Subcutaneous abdominal adipose tissue (tissue), 5 donors: ENCODE measurements around the gene DDX60.

Experiments used
- H3K27ac ChIP-seq: one replicate; pipeline ENCODE4 v1.7.0; 2013; ENCODE audit warnings: low read depth, mild to moderate bottlenecking, inconsistent platforms, low read length, moderate library complexity
- H3K27me3 ChIP-seq, 5 donors: one replicate each; pipeline ENCODE4 v1.7.0; 2013; ENCODE audit warnings: low read length in 5 of 5, inconsistent platforms in 1 of 5; ENCODE audit not compliant: control insufficient read depth in 5 of 5, insufficient read depth in 4 of 5
- H3K36me3 ChIP-seq, 5 donors: one replicate each; pipeline ENCODE4 v1.7.0; 2013; ENCODE audit warnings: low read length in 5 of 5; ENCODE audit not compliant: control insufficient read depth in 5 of 5, insufficient read depth in 5 of 5
- H3K4me1 ChIP-seq, 5 donors: one replicate each; pipeline ENCODE4 v1.7.0; 2013; ENCODE audit warnings: low read length in 5 of 5, mild to moderate bottlenecking in 3 of 5, moderate library complexity in 1 of 5; ENCODE audit not compliant: control insufficient read depth in 5 of 5, insufficient read depth in 5 of 5
- H3K4me3 ChIP-seq, 5 donors: one replicate each; pipeline ENCODE4 v1.7.0; 2013; ENCODE audit warnings: low read length in 5 of 5, low read depth in 1 of 5
- H3K9ac ChIP-seq, 5 donors: one replicate each; pipeline ENCODE4 v1.7.0; 2013; ENCODE audit warnings: low read length in 5 of 5, mild to moderate bottlenecking in 4 of 5, moderate library complexity in 3 of 5
- H3K9me3 ChIP-seq, 5 donors: one replicate each; pipeline ENCODE4 v1.7.0; 2013; ENCODE audit warnings: low read length in 5 of 5; ENCODE audit not compliant: control insufficient read depth in 5 of 5
- donor health status: healthy.
- donor health status: healthy.
- donor health status: healthy.
- donor health status: healthy.
- donor health status: healthy.

DDX60 gene

GRCh38 chr4:168318266-168318895 lies at the start of gene DDX60:
DDX60 (minus strand) TSS chr4:168318752; CDS start chr4:168311259, 7,493 bp downstream.
- Histone ChIP-seq H3K9me3 (no peaks in the 10 kb centered on the region), H3K4me3 (peak within 1 kb of the TSS; percentile 92 to 99 (median 94)), H3K36me3 (no peaks in the 10 kb centered on the region), H3K4me1 (peaks cover 4 to 21% (median 10%) of the 10 kb centered on the region in 5 donors), H3K9ac (peak within 1 kb of the TSS; percentile 87 to 96 (median 95)), H3K27ac (peak within 1 kb of the TSS; percentile 96), H3K27me3 (no peaks in the 10 kb centered on the region)

GRCh38 chr4:168367065-168367464 lies 48.5 kb upstream of the DDX60 start:
- no peaks in the 10 kb centered on the region for H3K4me1 ChIP-seq
- peaks cover 0 to 5% (median 2%) of the 10 kb centered on the region in 5 donors for H3K9me3 ChIP-seq
- H3K9ac ChIP-seq, result no peak overlapping the region
- H3K27me3 ChIP-seq, result no peaks in the 10 kb centered on the region
- peaks cover 6 to 15% (median 10%) of the 10 kb centered on the region in 5 donors for H3K36me3 ChIP-seq
- no peak overlapping the region for H3K27ac ChIP-seq
- no peak overlapping the region for H3K4me3 ChIP-seq

- H3K4me3 ChIP-seq, result no peak overlapping the region
- no peak overlapping the region for H3K9ac ChIP-seq
- peaks cover 0 to 2% (median 2%) of the 10 kb centered on the region in 5 donors for H3K9me3 ChIP-seq
- H3K27ac ChIP-seq, result no peak overlapping the region
- no peaks in the 10 kb centered on the region for H3K4me1 ChIP-seq
- H3K27me3 ChIP-seq, result no peaks in the 10 kb centered on the region
- peaks cover 15 to 43% (median 27%) of the 10 kb centered on the region in 5 donors for H3K36me3 ChIP-seq
Measured at GRCh38 chr4:168362025-168362401, 43.5 kb upstream of the DDX60 start.

- Histone ChIP-seq H3K27ac (no peak overlapping the region), H3K36me3 (peaks cover 15 to 47% (median 30%) of the 10 kb centered on the region in 5 donors), H3K27me3 (no peaks in the 10 kb centered on the region), H3K4me1 (no peaks in the 10 kb centered on the region), H3K9me3 (peaks cover 0 to under 1% (median 0%) of the 10 kb centered on the region in 5 donors), H3K9ac (no peak overlapping the region), H3K4me3 (no peak overlapping the region)
Measured at GRCh38 chr4:168361365-168362024, 42.9 kb upstream of the DDX60 start.

- H3K27me3 ChIP-seq, result no peaks in the 10 kb centered on the region
Measured at GRCh38 chr4:168360271-168360670, 41.7 kb upstream of the DDX60 start.

GRCh38 chr4:168357941-168358340 lies 39.4 kb upstream of the DDX60 start:
- Histone ChIP-seq H3K36me3 (peaks cover 15 to 49% (median 30%) of the 10 kb centered on the region in 5 donors), H3K9ac (no peak overlapping the region)

More at GRCh38 chr4:168360271-168360670, 41.7 kb upstream of the DDX60 start:
- Histone ChIP-seq H3K27ac (no peak overlapping the region), H3K9me3 (no peaks in the 10 kb centered on the region), H3K4me3 (no peak overlapping the region), H3K36me3 (peaks cover 15 to 49% (median 30%) of the 10 kb centered on the region in 5 donors), H3K9ac (no peak overlapping the region), H3K4me1 (no peaks in the 10 kb centered on the region)

GRCh38 chr4:168353746-168354145 lies 35.2 kb upstream of the DDX60 start:
- H3K4me3 ChIP-seq, result no peak overlapping the region
- peaks cover 0 to 10% (median 0%) of the 10 kb centered on the region in 5 donors for H3K9me3 ChIP-seq

More at GRCh38 chr4:168357941-168358340, 39.4 kb upstream of the DDX60 start:
- Histone ChIP-seq H3K4me1 (no peaks in the 10 kb centered on the region), H3K27ac (no peak overlapping the region), H3K4me3 (no peak overlapping the region), H3K9me3 (peaks cover 0 to 6% (median 0%) of the 10 kb centered on the region in 5 donors), H3K27me3 (no peaks in the 10 kb centered on the region)

GRCh38 chr4:168337550-168337940 lies 19.0 kb upstream of the DDX60 start:
- Histone ChIP-seq H3K36me3 (no peaks in the 10 kb centered on the region), H3K4me3 (no peak overlapping the region), H3K9ac (no peak overlapping the region), H3K4me1 (no peaks in the 10 kb centered on the region), H3K9me3 (peaks cover 0 to 4% (median 0%) of the 10 kb centered on the region in 5 donors), H3K27me3 (no peaks in the 10 kb centered on the region), H3K27ac (no peak overlapping the region)

More at GRCh38 chr4:168353746-168354145, 35.2 kb upstream of the DDX60 start:
- no peak overlapping the region for H3K27ac ChIP-seq
- H3K36me3 ChIP-seq, result peaks cover 0 to 16% (median 8%) of the 10 kb centered on the region in 5 donors
- no peak overlapping the region for H3K9ac ChIP-seq
- no peaks in the 10 kb centered on the region for H3K27me3 ChIP-seq
- no peaks in the 10 kb centered on the region for H3K4me1 ChIP-seq

GRCh38 chr4:168336837-168337549 lies 18.4 kb upstream of the DDX60 start:
- Histone ChIP-seq H3K27ac (no peak overlapping the region), H3K4me3 (no peak overlapping the region), H3K4me1 (no peaks in the 10 kb centered on the region)

GRCh38 chr4:168335621-168336020 lies 17.1 kb upstream of the DDX60 start:
- no peaks in the 10 kb centered on the region for H3K27me3 ChIP-seq
- H3K9me3 ChIP-seq, result no peaks in the 10 kb centered on the region
- no peak overlapping the region for H3K9ac ChIP-seq
- no peak overlapping the region for H3K27ac ChIP-seq
- no peaks in the 10 kb centered on the region for H3K36me3 ChIP-seq
- no peaks in the 10 kb centered on the region for H3K4me1 ChIP-seq
- no peak overlapping the region for H3K4me3 ChIP-seq

More at GRCh38 chr4:168336837-168337549, 18.4 kb upstream of the DDX60 start:
- H3K36me3 ChIP-seq, result no peaks in the 10 kb centered on the region
- no peak overlapping the region for H3K9ac ChIP-seq
- H3K9me3 ChIP-seq, result no peaks in the 10 kb centered on the region
- no peaks in the 10 kb centered on the region for H3K27me3 ChIP-seq
